Stomach smooth muscle (tissue), 2 donors: ENCODE data around the gene MORC4.

ENCODE experiments used
- H3K27ac ChIP-seq: one replicate; pipeline ENCODE4 v1.7.0; 2013; ENCODE audit warnings: mild to moderate bottlenecking, low read length, inconsistent platforms
- H3K27me3 ChIP-seq, 2 donors: one replicate each; pipeline ENCODE4 v1.7.0; 2013; ENCODE audit warnings: low read length in 2 of 2; ENCODE audit not compliant: insufficient read depth in 2 of 2, control insufficient read depth in 1 of 2
- H3K36me3 ChIP-seq, 2 donors: one replicate each; pipeline ENCODE4 v1.7.0; 2013; ENCODE audit warnings: low read length in 2 of 2; ENCODE audit not compliant: control insufficient read depth in 2 of 2, insufficient read depth in 2 of 2
- H3K4me1 ChIP-seq: one replicate; pipeline ENCODE4 v1.7.0; 2013; ENCODE audit warnings: low read length; ENCODE audit not compliant: control insufficient read depth, insufficient read depth
- H3K4me3 ChIP-seq, 2 donors: one replicate each; pipeline ENCODE4 v1.7.0; 2013; ENCODE audit warnings: low read length in 2 of 2
- H3K9ac ChIP-seq, 2 donors: one replicate each; pipeline ENCODE4 v1.7.0; 2013; ENCODE audit warnings: low read length in 2 of 2, mild to moderate bottlenecking in 1 of 2
- H3K9me3 ChIP-seq, 2 donors: one replicate each; pipeline ENCODE4 v1.7.0; 2013; ENCODE audit warnings: low read length in 2 of 2; ENCODE audit not compliant: control insufficient read depth in 2 of 2
- donor health status: healthy.
- donor health status: Pancreatic carcinoma.

MORC4 gene

DNA sequence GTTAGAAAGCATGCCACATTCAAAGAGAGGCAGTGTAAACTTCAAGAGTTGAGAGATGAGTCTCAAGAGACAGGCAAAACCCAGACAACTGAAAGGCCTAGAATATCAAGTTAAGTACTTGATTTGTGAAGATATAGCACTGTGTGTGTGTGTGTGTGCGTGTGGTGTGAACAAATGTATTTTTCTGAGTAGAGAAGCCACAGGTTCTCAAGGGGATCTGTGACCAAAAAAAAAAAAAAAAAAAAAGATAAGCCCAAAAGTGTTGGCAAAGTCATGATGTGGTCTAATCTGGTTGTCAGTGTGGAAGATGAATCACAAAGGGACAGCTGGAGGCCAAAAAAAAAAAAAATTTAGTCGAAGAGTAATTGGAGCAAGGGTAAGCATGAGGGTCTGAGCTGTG lies 100.7 kb downstream of the MORC4 start:
- Histone ChIP-seq H3K9ac (no peak overlapping the region), H3K4me3 (no peak overlapping the region), H3K9me3 (no peaks in the 10 kb centered on the region), H3K4me1 (peaks cover 7% of the 10 kb centered on the region), H3K36me3 (no peaks in the 10 kb centered on the region), H3K27me3 (peaks cover 0 to 29% of the 10 kb centered on the region in 2 donors), H3K27ac (no peak overlapping the region)

DNA sequence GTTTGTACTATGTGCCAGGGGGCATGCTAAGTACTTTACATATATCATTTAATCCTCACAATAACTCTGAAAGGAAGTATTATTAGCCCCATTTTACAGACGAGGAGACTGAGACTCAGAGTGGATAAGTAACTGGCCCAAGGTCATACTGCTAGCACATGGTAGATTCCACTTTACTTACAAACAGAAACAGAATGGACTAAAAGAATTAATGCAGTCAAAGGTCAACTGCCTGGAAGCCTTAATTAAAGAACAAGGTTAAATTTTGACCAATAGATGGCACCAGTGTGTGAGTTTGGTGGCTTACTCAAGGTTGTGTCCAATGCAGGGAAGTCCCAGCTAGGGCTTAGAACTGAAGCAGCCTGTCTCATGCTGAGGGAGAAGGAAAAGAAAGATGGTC lies 101.5 kb downstream of the MORC4 start:
- Histone ChIP-seq H3K9ac (no peak overlapping the region), H3K27me3 (peaks cover 0 to 28% of the 10 kb centered on the region in 2 donors), H3K9me3 (no peaks in the 10 kb centered on the region), H3K27ac (no peak overlapping the region), H3K4me3 (no peak overlapping the region), H3K4me1 (peaks cover 7% of the 10 kb centered on the region), H3K36me3 (no peaks in the 10 kb centered on the region)

DNA sequence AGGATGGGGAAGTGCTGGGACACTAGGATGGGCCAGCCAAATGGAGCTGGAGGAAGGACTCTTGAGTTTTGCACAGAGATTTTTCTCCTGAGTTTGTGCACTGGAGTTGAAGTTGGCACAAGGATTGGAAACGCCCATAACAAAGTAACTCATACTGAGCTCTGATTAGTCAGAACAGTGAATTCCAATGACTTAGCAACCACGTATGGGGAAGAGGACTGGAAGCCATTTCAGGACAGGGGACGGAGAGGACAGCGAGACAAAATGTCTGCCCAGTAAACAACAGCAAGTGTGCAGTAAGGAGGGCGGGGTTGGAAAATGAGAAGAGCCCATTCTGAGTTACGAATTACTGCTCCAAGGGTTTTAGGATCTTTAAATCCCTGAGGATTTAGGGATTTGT lies 102.8 kb downstream of the MORC4 start:
- Histone ChIP-seq H3K36me3 (no peaks in the 10 kb centered on the region), H3K9me3 (no peaks in the 10 kb centered on the region), H3K27me3 (peaks cover 0 to 29% of the 10 kb centered on the region in 2 donors), H3K4me3 (no peak overlapping the region), H3K27ac (no peak overlapping the region), H3K9ac (no peak overlapping the region), H3K4me1 (peaks cover 7% of the 10 kb centered on the region)

DNA sequence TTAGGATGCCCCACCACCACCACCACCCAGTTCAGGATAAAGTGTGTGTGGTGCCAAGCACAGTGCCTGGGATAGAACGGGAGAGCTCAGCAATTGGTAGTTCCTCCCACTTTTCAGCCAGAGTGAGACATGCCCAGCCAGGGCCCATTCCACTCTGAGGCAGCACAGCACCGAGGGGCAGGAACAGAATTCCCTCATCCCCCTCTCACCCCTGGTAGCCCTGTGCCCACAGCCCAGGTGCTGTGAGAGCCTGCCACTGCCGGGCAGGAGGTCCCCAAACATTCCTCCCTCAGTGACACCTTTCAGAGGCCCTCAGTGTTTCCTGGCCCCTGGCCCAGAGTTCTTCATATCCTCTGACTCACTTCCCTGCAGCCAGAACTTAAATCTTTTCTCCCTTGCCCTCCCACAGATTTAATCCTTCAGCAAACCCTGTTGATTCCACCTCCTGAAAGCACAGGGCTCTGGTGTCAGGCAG lies 105.0 kb downstream of the MORC4 start:
- H3K27ac ChIP-seq, result no peak overlapping the region
- peaks cover 7% of the 10 kb centered on the region for H3K4me1 ChIP-seq
- H3K36me3 ChIP-seq, result no peaks in the 10 kb centered on the region
- H3K4me3 ChIP-seq, result no peak overlapping the region
- no peak overlapping the region for H3K9ac ChIP-seq
- no peaks in the 10 kb centered on the region for H3K9me3 ChIP-seq
- peaks cover 0 to 24% of the 10 kb centered on the region in 2 donors for H3K27me3 ChIP-seq

- Histone ChIP-seq H3K4me3 (no peak overlapping the region), H3K27ac (no peak overlapping the region), H3K9me3 (no peaks in the 10 kb centered on the region), H3K9ac (no peak overlapping the region), H3K27me3 (peaks cover 0 to 23% of the 10 kb centered on the region in 2 donors), H3K4me1 (peaks cover 7% of the 10 kb centered on the region), H3K36me3 (no peaks in the 10 kb centered on the region)
Measured at GRCh38 chrX:106894392-106894909, 105.6 kb downstream of the MORC4 start.

- H3K27me3 ChIP-seq, result peaks cover 0 to 17% of the 10 kb centered on the region in 2 donors
- no peak overlapping the region for H3K4me3 ChIP-seq
- H3K9me3 ChIP-seq, result no peaks in the 10 kb centered on the region
- H3K27ac ChIP-seq, result no peak overlapping the region
- H3K9ac ChIP-seq, result no peak overlapping the region
- H3K4me1 ChIP-seq, result peaks cover 7% of the 10 kb centered on the region
- H3K36me3 ChIP-seq, result no peaks in the 10 kb centered on the region
Measured at GRCh38 chrX:106891762-106892460, 108.1 kb downstream of the MORC4 start.
